Measurements from ENCODE around the gene NRL. TPM values are rescaled to one million over a fixed set of nuclear protein-coding genes. Genes with fewer than 3 reads are reported as not detected.

Gene NRL
- total and polyA plus RNA-seq, 2 experiments from 2014 or later = 0.48 to 0.86 TPM

DNA sequence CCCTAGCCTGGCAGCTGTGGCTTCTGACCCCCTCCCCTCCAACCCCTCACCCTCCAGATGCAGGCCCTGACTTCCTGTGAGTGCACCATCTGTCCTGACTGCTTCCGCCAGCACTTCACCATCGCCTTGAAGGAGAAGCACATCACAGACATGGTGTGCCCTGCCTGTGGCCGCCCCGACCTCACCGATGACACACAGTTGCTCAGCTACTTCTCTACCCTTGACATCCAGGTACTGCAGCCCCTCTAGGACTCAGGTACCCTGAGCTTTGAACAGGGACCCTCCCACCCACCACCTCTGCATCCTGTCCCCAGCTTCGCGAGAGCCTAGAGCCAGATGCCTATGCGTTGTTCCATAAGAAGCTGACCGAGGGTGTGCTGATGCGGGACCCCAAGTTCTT is 40.4 kb upstream of the NRL start:
- Histone ChIP-seq H3F3A (ENCODE audit: insufficient read depth) (peaks cover 15% of the 10 kb centered on the region; the same call in 1 of the 2 replicates), H3K27ac (no peak overlapping the region), H3K9me3 (ENCODE audit: low read depth) (no peaks in the 10 kb centered on the region), H3K4me2 (ENCODE audit: unreplicated experiment) (no peak overlapping the region), H4K20me1 (ENCODE audit: insufficient read depth) (no peaks in the 10 kb centered on the region), H3K36me3 (ENCODE audit: low read depth) (peaks cover 31% of the 10 kb centered on the region), H3K27me3 (replicated peaks; ENCODE audit: insufficient read depth) (no peaks in the 10 kb centered on the region), H3K4me1 (ENCODE audit: insufficient read depth) (no peaks in the 10 kb centered on the region), H3K4me3 (no peak overlapping the region), H3K9ac (no peak overlapping the region), H2AFZ (no peak overlapping the region), H3K9me2 (ENCODE audit: insufficient read depth) (no peaks in the 10 kb centered on the region), H3K79me2 (ENCODE audit: insufficient read depth) (peaks cover 6% of the 10 kb centered on the region)
- in situ Hi-C loops (cut with MboI) = no loop called here
- WGBS, 2 experiments (ENCODE audit: low coverage in 1 of 2, low lambda C conversion rate in 2 of 2, missing lambda C conversion rate in 2 of 2) = 95 to 100% methylated on average over 10 of the region's 10 CpGs
- TF ChIP-seq EZH2 (IDR thresholded peaks at IDR 0.05; ENCODE audit: insufficient read depth, poor library complexity, severe bottlenecking) = no peak
- TF ChIP-seq EZH2phosphoT487 (IDR thresholded peaks at IDR 0.05; ENCODE audit: insufficient read depth, low read depth) = no peak
- DNase-seq = no peak

DNA sequence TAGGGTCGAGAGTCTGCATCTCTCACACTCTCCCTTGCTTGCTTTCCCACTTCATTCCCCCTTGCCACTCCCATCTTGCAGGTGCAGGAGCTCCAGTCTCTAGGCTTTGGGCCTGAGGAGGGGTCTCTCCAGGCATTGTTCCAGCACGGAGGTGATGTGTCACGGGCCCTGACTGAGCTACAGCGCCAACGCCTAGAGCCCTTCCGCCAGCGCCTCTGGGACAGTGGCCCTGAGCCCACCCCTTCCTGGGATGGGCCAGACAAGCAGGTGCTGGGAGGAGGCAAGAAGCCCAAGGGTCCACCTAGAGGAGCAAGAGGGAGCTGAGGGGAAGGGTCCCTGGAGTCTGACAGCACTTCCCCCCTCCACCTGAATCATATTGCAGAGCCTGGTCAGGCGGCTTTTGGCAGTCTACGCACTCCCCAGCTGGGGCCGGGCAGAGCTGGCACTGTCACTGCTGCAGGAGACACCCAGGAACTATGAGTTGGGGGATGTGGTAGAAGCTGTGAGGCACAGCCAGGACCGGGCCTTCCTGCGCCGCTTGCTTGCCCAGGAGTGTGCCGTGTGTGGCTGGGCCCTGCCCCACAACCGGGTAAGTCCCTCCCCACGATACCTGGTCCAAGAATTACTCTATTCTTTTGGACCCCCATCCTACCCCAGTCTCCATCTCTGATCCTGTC is 36.8 kb upstream of the NRL start:
- no peak overlapping the region for H3K4me3 ChIP-seq
- no peak for DNase-seq
- WGBS, 2 experiments (ENCODE audit: low coverage in 1 of 2, low lambda C conversion rate in 2 of 2, missing lambda C conversion rate in 2 of 2) = 85 to 87% methylated on average over 15 to 16 of the region's 16 CpGs
- TF ChIP-seq EZH2 (IDR thresholded peaks at IDR 0.05; ENCODE audit: insufficient read depth, poor library complexity, severe bottlenecking) (no peak), EZH2phosphoT487 (IDR thresholded peaks at IDR 0.05; ENCODE audit: insufficient read depth, low read depth) (no peak)
- H3K27ac ChIP-seq = no peak overlapping the region
- no peak overlapping the region for H2AFZ ChIP-seq
- no peak overlapping the region for H3K4me2 ChIP-seq (ENCODE audit: unreplicated experiment)
- H3K27me3 ChIP-seq (replicated peaks; ENCODE audit: insufficient read depth) = no peaks in the 10 kb centered on the region
- peaks cover 39% of the 10 kb centered on the region for H3K36me3 ChIP-seq (ENCODE audit: low read depth)
- H3K4me1 ChIP-seq (ENCODE audit: insufficient read depth) = 0 out of 2 replicates have a peak, but pooled peaks cover 6% of the 10 kb centered on the region
- in situ Hi-C loops (cut with MboI) = no loop called here
- no peaks in the 10 kb centered on the region for H4K20me1 ChIP-seq (ENCODE audit: insufficient read depth)
- H3F3A ChIP-seq (ENCODE audit: insufficient read depth) = no peaks in the 10 kb centered on the region
- H3K79me2 ChIP-seq (ENCODE audit: insufficient read depth) = peaks cover 34% of the 10 kb centered on the region
- no peaks in the 10 kb centered on the region for H3K9me2 ChIP-seq (ENCODE audit: insufficient read depth)
- H3K9ac ChIP-seq = no peak overlapping the region
- no peaks in the 10 kb centered on the region for H3K9me3 ChIP-seq (ENCODE audit: low read depth)

DNA sequence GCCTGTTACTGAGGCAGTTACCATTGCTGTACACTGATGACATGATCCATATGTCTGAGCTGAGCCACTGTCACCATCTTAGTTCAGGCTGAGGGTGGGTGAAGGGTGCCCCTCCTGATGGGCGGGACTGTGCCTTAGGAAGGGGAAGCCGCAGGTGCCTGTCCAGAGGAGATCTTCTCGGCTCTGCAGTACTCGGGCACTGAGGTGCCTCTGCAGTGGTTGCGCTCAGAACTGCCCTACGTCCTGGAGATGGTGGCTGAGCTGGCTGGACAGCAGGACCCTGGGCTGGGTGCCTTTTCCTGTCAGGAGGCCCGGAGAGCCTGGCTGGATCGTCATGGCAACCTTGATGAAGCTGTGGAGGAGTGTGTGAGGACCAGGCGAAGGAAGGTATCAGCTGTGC is 36.2 kb upstream of the NRL start:
- Histone ChIP-seq H3F3A (ENCODE audit: insufficient read depth) (peaks cover 3% of the 10 kb centered on the region; the same call in 1 of the 2 replicates), H3K79me2 (ENCODE audit: insufficient read depth) (peaks cover 34% of the 10 kb centered on the region), H2AFZ (no peak overlapping the region), H3K27me3 (replicated peaks; ENCODE audit: insufficient read depth) (no peaks in the 10 kb centered on the region), H3K36me3 (ENCODE audit: low read depth) (peaks cover 34% of the 10 kb centered on the region), H3K4me1 (ENCODE audit: insufficient read depth) (peaks cover 6% of the 10 kb centered on the region; the same call in 1 of the 2 replicates), H3K9me2 (ENCODE audit: insufficient read depth) (no peaks in the 10 kb centered on the region), H3K27ac (no peak overlapping the region), H3K9me3 (ENCODE audit: low read depth) (no peaks in the 10 kb centered on the region), H3K9ac (no peak overlapping the region), H3K4me3 (no peak overlapping the region), H3K4me2 (ENCODE audit: unreplicated experiment) (no peak overlapping the region), H4K20me1 (ENCODE audit: insufficient read depth) (no peaks in the 10 kb centered on the region)
- DNase-seq = no peak
- TF ChIP-seq EZH2phosphoT487 (IDR thresholded peaks at IDR 0.05; ENCODE audit: insufficient read depth, low read depth) (no peak), EZH2 (IDR thresholded peaks at IDR 0.05; ENCODE audit: insufficient read depth, poor library complexity, severe bottlenecking) (no peak)
- 85 to 91% methylated on average over 9 of the region's 9 CpGs for WGBS, 2 experiments (ENCODE audit: low coverage in 1 of 2, low lambda C conversion rate in 2 of 2, missing lambda C conversion rate in 2 of 2)
- in situ Hi-C loops (cut with MboI) = no loop called here

DNA sequence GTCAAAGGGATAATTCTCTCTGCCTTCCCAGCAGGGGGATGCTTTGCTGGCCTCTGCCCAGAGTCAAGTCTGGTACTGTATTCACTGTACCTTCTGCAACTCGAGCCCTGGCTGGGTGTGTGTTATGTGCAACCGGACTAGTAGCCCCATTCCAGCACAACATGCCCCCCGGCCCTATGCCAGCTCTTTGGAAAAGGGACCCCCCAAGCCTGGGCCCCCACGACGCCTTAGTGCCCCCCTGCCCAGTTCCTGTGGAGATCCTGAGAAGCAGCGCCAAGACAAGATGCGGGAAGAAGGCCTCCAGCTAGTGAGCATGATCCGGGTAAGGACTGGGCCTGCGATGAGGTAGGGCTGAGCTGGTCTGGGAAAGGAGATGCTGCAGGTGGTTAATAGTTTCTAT is 35.8 kb upstream of the NRL start:
- DNase-seq = no peak
- no peak overlapping the region for H3K4me2 ChIP-seq (ENCODE audit: unreplicated experiment)
- H3K9me3 ChIP-seq (ENCODE audit: low read depth) = no peaks in the 10 kb centered on the region
- H3K9me2 ChIP-seq (ENCODE audit: insufficient read depth) = no peaks in the 10 kb centered on the region
- no peak overlapping the region for H3K4me3 ChIP-seq
- no peak overlapping the region for H3K9ac ChIP-seq
- 93 to 95% methylated on average over 9 of the region's 9 CpGs for WGBS, 2 experiments (ENCODE audit: low coverage in 1 of 2, low lambda C conversion rate in 2 of 2, missing lambda C conversion rate in 2 of 2)
- H3K79me2 ChIP-seq (ENCODE audit: insufficient read depth) = peaks cover 37% of the 10 kb centered on the region
- H3F3A ChIP-seq (ENCODE audit: insufficient read depth) = peaks cover 8% of the 10 kb centered on the region
- no peaks in the 10 kb centered on the region for H4K20me1 ChIP-seq (ENCODE audit: insufficient read depth)
- no peaks in the 10 kb centered on the region for H3K27me3 ChIP-seq (replicated peaks; ENCODE audit: insufficient read depth)
- no peak overlapping the region for H3K27ac ChIP-seq
- in situ Hi-C loops (cut with MboI) = no loop called here
- no peak overlapping the region for H2AFZ ChIP-seq
- peaks cover 30% of the 10 kb centered on the region for H3K36me3 ChIP-seq (ENCODE audit: low read depth)
- peaks cover 11% of the 10 kb centered on the region for H3K4me1 ChIP-seq (ENCODE audit: insufficient read depth)
- no peak for TF ChIP-seq EZH2 (IDR thresholded peaks at IDR 0.05; ENCODE audit: insufficient read depth, poor library complexity, severe bottlenecking)
